Transverse colon (tissue), 4 donors: ENCODE measurements around the gene HNRNPF. TPM values are rescaled to one million over a fixed set of nuclear protein-coding genes. Genes with fewer than 3 reads are reported as not detected.

Experiments
- DNase-seq: peaks from one replicate; pipeline ENCODE4 v3.0.0-alpha.2; 2019
- H3K27ac ChIP-seq, 4 donors: fragments of 200-600 bp; sonication (generic); 2 replicates each; pipeline ENCODE4 v1.5.1; 2016 to 2018; ENCODE audit warnings: inconsistent platforms in 4 of 4
- H3K27me3 ChIP-seq: fragments of 200-600 bp; sonication (generic); 2 replicates; pipeline ENCODE4 v1.5.1; 2017; ENCODE audit warnings: inconsistent platforms
- H3K36me3 ChIP-seq, 4 donors: fragments of 200-600 bp; sonication (generic); 2 replicates each; pipeline ENCODE4 v1.5.1; 2017 to 2019; ENCODE audit warnings: inconsistent platforms in 4 of 4
- H3K4me1 ChIP-seq, 4 donors: fragments of 200-600 bp; sonication (generic); 2 replicates each; pipeline ENCODE4 v1.5.1; 2017 to 2020; ENCODE audit warnings: inconsistent platforms in 4 of 4
- H3K4me3 ChIP-seq, 4 donors: fragments of 200-600 bp; sonication (generic); 1 replicate in 1 of 4; 2 replicates in 3 of 4; pipeline versions ENCODE4 v1.5.1 to v1.6.1; 2017 to 2019; ENCODE audit warnings: inconsistent platforms in 4 of 4
- H3K9me3 ChIP-seq, 2 donors: fragments of 200-600 bp; sonication (generic); 2 replicates each; pipeline ENCODE4 v1.5.1; 2017 to 2019; ENCODE audit warnings: inconsistent platforms in 2 of 2
- EP300 ChIP-seq: sonication (generic); formaldehyde crosslinking; IDR thresholded peaks from one replicate; pipeline ENCODE4 v1.6.1; 2017; ENCODE audit warnings: antibody characterized with exemption, low read depth
- POLR2A ChIP-seq: fragments of 450-650 bp; IDR thresholded peaks from one replicate; pipeline ENCODE4 v1.6.1; 2016; ENCODE audit warnings: antibody characterized with exemption, mild to moderate bottlenecking, moderate library complexity
- POLR2AphosphoS5 ChIP-seq, 3 donors: sonication (generic); formaldehyde crosslinking; IDR thresholded peaks; one replicate each; pipeline ENCODE4 v1.6.1; 2016; ENCODE audit warnings: antibody characterized with exemption in 3 of 3
- WGBS, 2 donors: methylation state at CpG; one replicate each; pipeline ENCODE4 v1.1.5; 2018; ENCODE audit warnings: low coverage in 1 of 2; 5-methylcytosine and 5-hydroxymethylcytosine counted together
- in situ Hi-C, 4 donors: fragments of 200-750 bp; cut with MboI; loops; one replicate each; pipeline versions ENCODE4 v1.15.0 to v1.15.1; 2017; ENCODE audit warnings: low sequenced_read_pairs in 3 of 4, low pct_ligation_motif_present in 1 of 4, low pct_unique_long_range_greater_than_20kb in 1 of 4
- intact Hi-C: fragments of 100-400 bp; cut with DNase I; formaldehyde crosslinking; loops from one replicate; pipeline ENCODE4 v1.15.1; 2023; ENCODE audit warnings: low total_unique reads
- total RNA-seq, 4 donors: library from RNA; depleted of rRNA; stranded (reverse); fragments of >200 nt; gene quantifications; one replicate each; pipeline ENCODE4 v1.1.0, GENCODE V29; 2016
- TF ChIP-seq, protein P1 (sequence below), 5 experiments: fragments of 200-600 bp in 3 of 5; fragments of 450-650 bp in 2 of 5; sonication (generic) in 3 of 5; IDR thresholded peaks; 1 replicate in 2 of 5; 2 replicates in 3 of 5; pipeline ENCODE4 v1.5.1; 2016 to 2017; ENCODE audit warnings: antibody characterized with exemption in 5 of 5, inconsistent platforms in 3 of 5, mild to moderate bottlenecking in 2 of 5, moderate library complexity in 1 of 5

The HNRNPF gene
- total RNA-seq, 4 donors from 2014 or later = 127 to 171 (median 155) TPM

DNA sequence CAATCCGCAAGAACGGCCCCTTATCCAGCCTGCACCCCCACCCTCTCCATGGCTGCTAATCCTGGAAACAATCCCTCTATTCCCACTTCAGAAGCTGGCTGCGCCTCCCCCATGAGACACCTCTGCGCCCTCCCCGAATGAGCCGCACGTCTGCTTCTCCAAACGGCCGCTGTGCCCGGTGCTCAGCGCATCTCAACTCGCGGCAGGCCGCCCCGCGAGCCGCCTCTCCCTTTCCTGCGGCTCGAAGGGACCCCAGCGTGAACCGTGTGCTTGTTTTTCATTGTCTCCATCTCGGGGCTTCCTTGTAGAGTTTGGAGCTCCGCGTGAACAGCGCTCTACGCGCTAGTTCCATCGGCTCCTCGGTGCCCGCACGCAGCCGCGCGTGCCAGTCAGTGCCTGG, 58.3 kb downstream of the HNRNPF start:
- Histone ChIP-seq H3K9me3 (no peaks in the 10 kb centered on the region), H3K36me3 (no peaks in the 10 kb centered on the region), H3K4me3 (no peak overlapping the region), H3K27me3 (peaks cover 6% of the 10 kb centered on the region), H3K4me1 (peaks cover 0 to 9% (median 5%) of the 10 kb centered on the region in 4 donors), H3K27ac (no peak overlapping the region)
- intact Hi-C loops (no loop called here), in situ Hi-C loops (no loop called here)
- 33% methylated on average over 33 of the region's 34 CpGs; no CpG with 5 or more reads in 1 of the 2 donors for WGBS, 2 donors
- TF ChIP-seq, protein P1, sequence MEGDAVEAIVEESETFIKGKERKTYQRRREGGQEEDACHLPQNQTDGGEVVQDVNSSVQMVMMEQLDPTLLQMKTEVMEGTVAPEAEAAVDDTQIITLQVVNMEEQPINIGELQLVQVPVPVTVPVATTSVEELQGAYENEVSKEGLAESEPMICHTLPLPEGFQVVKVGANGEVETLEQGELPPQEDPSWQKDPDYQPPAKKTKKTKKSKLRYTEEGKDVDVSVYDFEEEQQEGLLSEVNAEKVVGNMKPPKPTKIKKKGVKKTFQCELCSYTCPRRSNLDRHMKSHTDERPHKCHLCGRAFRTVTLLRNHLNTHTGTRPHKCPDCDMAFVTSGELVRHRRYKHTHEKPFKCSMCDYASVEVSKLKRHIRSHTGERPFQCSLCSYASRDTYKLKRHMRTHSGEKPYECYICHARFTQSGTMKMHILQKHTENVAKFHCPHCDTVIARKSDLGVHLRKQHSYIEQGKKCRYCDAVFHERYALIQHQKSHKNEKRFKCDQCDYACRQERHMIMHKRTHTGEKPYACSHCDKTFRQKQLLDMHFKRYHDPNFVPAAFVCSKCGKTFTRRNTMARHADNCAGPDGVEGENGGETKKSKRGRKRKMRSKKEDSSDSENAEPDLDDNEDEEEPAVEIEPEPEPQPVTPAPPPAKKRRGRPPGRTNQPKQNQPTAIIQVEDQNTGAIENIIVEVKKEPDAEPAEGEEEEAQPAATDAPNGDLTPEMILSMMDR (IDR thresholded peaks at IDR 0.05) = no peak
- TF ChIP-seq EP300 = no peak
- DNase-seq = no peak

DNA sequence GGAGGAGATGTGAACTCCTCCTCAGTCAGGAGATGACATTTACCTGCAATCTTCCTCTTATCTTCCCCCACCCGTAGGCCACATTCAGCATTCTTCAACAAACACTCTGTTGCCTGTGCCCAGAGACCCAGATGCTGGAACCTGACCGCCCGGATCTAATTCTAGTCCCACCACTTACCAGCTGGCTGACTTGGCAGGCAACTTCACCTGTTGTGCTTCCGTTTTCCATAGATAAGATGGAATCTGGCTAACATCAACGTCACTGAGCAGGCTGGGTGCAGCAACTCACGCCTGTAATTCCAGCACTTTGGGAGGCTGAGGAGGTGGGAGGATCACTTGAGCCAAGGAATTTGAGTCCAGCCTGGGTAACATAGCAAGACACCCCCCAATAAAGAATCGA, 58.8 kb downstream of the HNRNPF start:
- H3K4me3 ChIP-seq = no peak overlapping the region
- no peaks in the 10 kb centered on the region for H3K9me3 ChIP-seq
- peaks cover 6% of the 10 kb centered on the region for H3K27me3 ChIP-seq
- intact Hi-C loops = no loop called here
- H3K36me3 ChIP-seq = no peaks in the 10 kb centered on the region
- DNase-seq = peak; percentile 32
- peaks cover 0 to 6% (median 5%) of the 10 kb centered on the region in 4 donors for H3K4me1 ChIP-seq
- 6 to 55% methylated on average over 3 to 7 of the region's 7 CpGs for WGBS, 2 donors
- no peak overlapping the region for H3K27ac ChIP-seq
- TF ChIP-seq, protein P1 (IDR thresholded peaks at IDR 0.05) = no peak
- no peak for TF ChIP-seq EP300
- no peak for TF ChIP-seq POLR2AphosphoS5 (IDR thresholded peaks at IDR 0.05)
- no peak for TF ChIP-seq POLR2A
- in situ Hi-C loops = no loop called here

DNA sequence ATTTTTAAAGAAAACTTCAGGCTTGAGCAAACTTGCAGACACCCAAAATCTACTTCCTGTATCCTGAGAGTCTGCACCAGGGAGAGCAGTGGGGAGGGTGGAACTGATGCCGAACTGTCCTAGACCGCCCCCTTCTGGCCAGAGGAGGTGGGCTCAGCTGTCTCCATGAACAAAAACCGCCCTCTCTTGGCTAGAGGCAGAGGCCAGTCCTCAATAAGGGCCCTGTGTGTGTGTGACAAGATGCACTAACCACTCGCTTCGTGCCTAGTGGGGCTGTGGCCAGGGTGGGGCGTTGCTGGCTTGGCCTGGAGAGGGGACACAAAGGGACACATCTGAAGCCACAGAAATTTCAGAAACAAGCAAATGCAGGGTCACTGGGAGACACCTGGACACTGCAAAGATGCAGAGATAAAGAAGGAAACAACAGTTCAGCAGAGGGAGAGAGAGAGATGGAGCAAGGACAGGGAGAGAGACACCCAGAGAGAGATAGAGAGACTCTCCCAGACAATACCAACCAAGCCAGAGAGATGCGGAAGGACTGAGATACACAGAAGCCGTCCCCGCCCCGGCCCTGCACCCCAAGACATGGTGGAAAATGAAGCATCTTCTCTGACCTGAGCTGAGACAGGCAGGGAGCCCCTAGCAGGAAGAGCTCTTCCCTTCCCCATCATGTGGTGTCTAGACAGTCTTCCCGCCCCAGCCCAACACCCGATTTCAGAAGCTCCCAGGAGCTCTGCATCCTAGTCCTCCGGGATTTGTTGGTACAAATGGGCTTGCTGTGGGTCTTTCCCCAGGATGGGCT, 60.3 kb downstream of the HNRNPF start:
- WGBS, 2 donors = 0 to 54% methylated on average over 1 to 13 of the region's 13 CpGs
- H3K4me3 ChIP-seq = no peak overlapping the region
- TF ChIP-seq, protein P1 (IDR thresholded peaks at IDR 0.05) = peak; percentile 85 to 92 (median 90)
- no peak for TF ChIP-seq POLR2AphosphoS5 (IDR thresholded peaks at IDR 0.05)
- no peak for TF ChIP-seq EP300
- H3K9me3 ChIP-seq = no peaks in the 10 kb centered on the region
- peak; percentile 91 for DNase-seq
- H3K4me1 ChIP-seq = peaks cover 0 to 6% (median 5%) of the 10 kb centered on the region in 4 donors
- peaks cover 6% of the 10 kb centered on the region for H3K27me3 ChIP-seq
- H3K36me3 ChIP-seq = no peaks in the 10 kb centered on the region
- H3K27ac ChIP-seq = no peak overlapping the region
- intact Hi-C loops = loop anchor here (5.0 kb wide), 1 partner anchor 56 kb away; no protein-coding TSS in a partner anchor
- in situ Hi-C loops = loop anchor here (5.0 to 10.0 kb wide), 3 partner anchors 51 to 56 kb away; no protein-coding TSS in a partner anchor

DNA sequence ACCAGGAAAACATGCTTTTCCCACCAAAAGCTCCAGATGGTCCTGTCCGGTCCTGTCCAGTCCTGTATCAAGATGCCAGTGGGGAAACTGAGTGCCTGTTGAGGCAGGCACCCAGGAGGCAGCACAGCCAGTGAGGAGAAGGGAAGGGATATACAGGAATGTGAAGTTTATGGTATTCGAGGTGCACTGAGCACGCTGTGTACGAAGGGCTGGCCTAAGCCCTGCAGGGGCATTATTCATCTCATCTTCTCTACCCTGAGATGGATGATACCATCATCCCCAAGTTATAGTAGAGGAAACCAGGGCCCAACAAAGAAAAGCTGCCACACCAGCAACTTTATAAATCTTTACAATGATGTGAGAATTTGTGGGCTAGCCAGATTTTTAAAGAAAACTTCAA, 61.0 kb downstream of the HNRNPF start:
- DNase-seq = no peak
- H3K4me3 ChIP-seq = no peak overlapping the region
- no peak overlapping the region for H3K27ac ChIP-seq
- intact Hi-C loops (loop anchor here (5.0 kb wide), 1 partner anchor 56 kb away; no protein-coding TSS in a partner anchor), in situ Hi-C loops (loop anchor here (5.0 to 10.0 kb wide), 3 partner anchors 51 to 56 kb away; no protein-coding TSS in a partner anchor)
- WGBS, 2 donors = 88% methylated on average over 4 of the region's 4 CpGs; no CpG with 5 or more reads in 1 of the 2 donors
- no peaks in the 10 kb centered on the region for H3K36me3 ChIP-seq
- H3K4me1 ChIP-seq = peaks cover 0 to 6% (median 5%) of the 10 kb centered on the region in 4 donors
- no peak for TF ChIP-seq POLR2AphosphoS5 (IDR thresholded peaks at IDR 0.05)
- no peak for TF ChIP-seq EP300
- TF ChIP-seq POLR2A = no peak
- TF ChIP-seq, protein P1 (IDR thresholded peaks at IDR 0.05) = no peak
- H3K27me3 ChIP-seq = peaks cover 6% of the 10 kb centered on the region
- no peaks in the 10 kb centered on the region for H3K9me3 ChIP-seq
